Ascending aorta (tissue), 2 donors: ENCODE measurements around the gene HGF. TPM values are rescaled to one million over a fixed set of nuclear protein-coding genes. Genes with fewer than 3 reads are reported as not detected.

Source experiments
- DNase-seq, 2 donors: peaks; one replicate each; pipeline ENCODE4 v3.0.0-alpha.2; 2019; ENCODE audit warnings: low spot score in 2 of 2
- H3K27ac ChIP-seq, 2 donors: fragments of 200-600 bp; sonication (generic); one replicate each; pipeline ENCODE4 v1.5.1; 2016 to 2017; ENCODE audit warnings: mild to moderate bottlenecking in 1 of 2
- H3K27me3 ChIP-seq: fragments of 200-600 bp; sonication (generic); one replicate; pipeline ENCODE4 v1.5.1; 2017
- H3K36me3 ChIP-seq, 2 donors: fragments of 200-600 bp; sonication (generic); one replicate each; pipeline ENCODE4 v1.5.1; 2016
- H3K4me1 ChIP-seq, 2 donors: fragments of 200-600 bp; sonication (generic); one replicate each; pipeline ENCODE4 v1.5.1; 2016 to 2017; ENCODE audit warnings: mild to moderate bottlenecking in 1 of 2
- H3K4me3 ChIP-seq, 2 donors: fragments of 200-600 bp; sonication (generic); one replicate each; pipeline ENCODE4 v1.5.1; 2016 to 2017; ENCODE audit warnings: mild to moderate bottlenecking in 1 of 2
- H3K9me3 ChIP-seq, 2 donors: fragments of 200-600 bp; sonication (generic); one replicate each; pipeline ENCODE4 v1.5.1; 2016
- intact Hi-C: fragments of 100-400 bp; cut with DNase I; formaldehyde crosslinking; loops from one replicate; pipeline ENCODE4 v1.15.1; 2023
- total RNA-seq: library from RNA; depleted of rRNA; stranded (reverse); fragments of >200 nt; gene quantifications from one replicate; pipeline ENCODE4 v1.1.0, GENCODE V29; 2016
- TF ChIP-seq, protein P1 (sequence below), 3 experiments: fragments of 200-600 bp in 2 of 3; fragments of 450-650 bp in 1 of 3; sonication (generic) in 2 of 3; IDR thresholded peaks; one replicate each; pipeline ENCODE4 v1.5.1; 2016 to 2019; ENCODE audit warnings: antibody characterized with exemption in 3 of 3, mild to moderate bottlenecking in 1 of 3, moderate library complexity in 1 of 3

The HGF gene
- total RNA-seq, 1 donor from 2014 or later = 11.7 TPM

DNA sequence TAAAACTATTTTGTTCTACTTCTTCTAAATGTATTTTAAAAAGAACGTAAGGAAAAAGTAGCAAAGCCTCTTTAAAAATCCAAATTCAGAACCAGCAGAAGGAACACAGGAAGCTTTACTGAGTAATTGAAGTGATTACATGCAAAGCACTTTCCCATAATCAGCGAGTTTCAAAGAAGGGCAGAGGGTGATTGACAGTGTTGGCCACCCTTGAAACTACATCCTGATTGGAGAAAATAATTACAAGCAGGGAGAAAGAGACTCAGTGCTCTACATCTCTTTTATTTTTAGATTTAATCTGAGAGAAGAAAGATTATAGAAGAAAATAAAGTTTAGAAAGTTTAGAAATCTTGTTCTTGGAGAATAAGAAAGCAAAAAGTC lies 20.3 kb upstream of the HGF start:
- H3K36me3 ChIP-seq = no peaks in the 10 kb centered on the region
- H3K27me3 ChIP-seq = no peaks in the 10 kb centered on the region
- no peak overlapping the region for H3K4me3 ChIP-seq
- peaks cover 0 to 10% of the 10 kb centered on the region in 2 donors for H3K4me1 ChIP-seq
- no peak for DNase-seq
- peak overlapping the region in 1 of 2 donors; percentile 12 for H3K27ac ChIP-seq
- TF ChIP-seq, protein P1, sequence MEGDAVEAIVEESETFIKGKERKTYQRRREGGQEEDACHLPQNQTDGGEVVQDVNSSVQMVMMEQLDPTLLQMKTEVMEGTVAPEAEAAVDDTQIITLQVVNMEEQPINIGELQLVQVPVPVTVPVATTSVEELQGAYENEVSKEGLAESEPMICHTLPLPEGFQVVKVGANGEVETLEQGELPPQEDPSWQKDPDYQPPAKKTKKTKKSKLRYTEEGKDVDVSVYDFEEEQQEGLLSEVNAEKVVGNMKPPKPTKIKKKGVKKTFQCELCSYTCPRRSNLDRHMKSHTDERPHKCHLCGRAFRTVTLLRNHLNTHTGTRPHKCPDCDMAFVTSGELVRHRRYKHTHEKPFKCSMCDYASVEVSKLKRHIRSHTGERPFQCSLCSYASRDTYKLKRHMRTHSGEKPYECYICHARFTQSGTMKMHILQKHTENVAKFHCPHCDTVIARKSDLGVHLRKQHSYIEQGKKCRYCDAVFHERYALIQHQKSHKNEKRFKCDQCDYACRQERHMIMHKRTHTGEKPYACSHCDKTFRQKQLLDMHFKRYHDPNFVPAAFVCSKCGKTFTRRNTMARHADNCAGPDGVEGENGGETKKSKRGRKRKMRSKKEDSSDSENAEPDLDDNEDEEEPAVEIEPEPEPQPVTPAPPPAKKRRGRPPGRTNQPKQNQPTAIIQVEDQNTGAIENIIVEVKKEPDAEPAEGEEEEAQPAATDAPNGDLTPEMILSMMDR (IDR thresholded peaks at IDR 0.05) = no peak
- no peaks in the 10 kb centered on the region for H3K9me3 ChIP-seq
- intact Hi-C loops = no loop called here

- H3K4me3 ChIP-seq = no peak overlapping the region
- DNase-seq = no peak
- H3K9me3 ChIP-seq = no peaks in the 10 kb centered on the region
- H3K36me3 ChIP-seq = no peaks in the 10 kb centered on the region
- peak overlapping the region in 1 of 2 donors; percentile 12 for H3K27ac ChIP-seq
- H3K4me1 ChIP-seq = peaks cover 0 to 10% of the 10 kb centered on the region in 2 donors
- H3K27me3 ChIP-seq = no peaks in the 10 kb centered on the region
- intact Hi-C loops = no loop called here
- TF ChIP-seq, protein P1 (IDR thresholded peaks at IDR 0.05) = no peak
Observed at GRCh38 chr7:81789406-81790119, 19.7 kb upstream of the HGF start.

GRCh38 chr7:81788246-81788645 lies 18.4 kb upstream of the HGF start:
- Histone ChIP-seq H3K27me3 (no peaks in the 10 kb centered on the region), H3K4me1 (peaks cover 0 to 10% of the 10 kb centered on the region in 2 donors), H3K9me3 (no peaks in the 10 kb centered on the region), H3K27ac (no peak overlapping the region), H3K36me3 (no peaks in the 10 kb centered on the region), H3K4me3 (no peak overlapping the region)
- intact Hi-C loops = no loop called here
- TF ChIP-seq, protein P1 (IDR thresholded peaks at IDR 0.05) = no peak
- no peak for DNase-seq

DNA sequence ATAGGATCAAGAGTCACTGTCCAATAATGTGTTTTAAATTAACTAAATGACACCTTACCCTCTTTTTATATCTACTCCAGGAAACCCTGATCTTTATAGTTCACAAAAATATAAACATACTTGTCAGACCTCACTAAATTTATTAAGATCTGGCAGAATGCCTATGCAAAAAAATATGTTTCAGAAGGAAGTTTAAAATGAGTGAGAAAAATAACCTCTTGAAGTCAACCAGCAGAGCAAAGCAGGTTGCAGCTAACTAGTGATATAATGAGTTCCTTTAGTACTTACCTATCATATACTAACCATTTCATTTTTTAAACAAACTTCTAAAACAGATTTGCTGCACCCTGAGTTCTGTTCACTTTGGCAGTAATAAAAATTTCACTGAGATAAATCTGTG lies 14.0 kb upstream of the HGF start:
- Histone ChIP-seq H3K27ac (no peak overlapping the region), H3K4me1 (no peaks in the 10 kb centered on the region), H3K36me3 (no peaks in the 10 kb centered on the region), H3K4me3 (no peak overlapping the region), H3K9me3 (no peaks in the 10 kb centered on the region), H3K27me3 (no peaks in the 10 kb centered on the region)
- TF ChIP-seq, protein P1 (IDR thresholded peaks at IDR 0.05) = no peak
- intact Hi-C loops = no loop called here
- DNase-seq = no peak

DNA sequence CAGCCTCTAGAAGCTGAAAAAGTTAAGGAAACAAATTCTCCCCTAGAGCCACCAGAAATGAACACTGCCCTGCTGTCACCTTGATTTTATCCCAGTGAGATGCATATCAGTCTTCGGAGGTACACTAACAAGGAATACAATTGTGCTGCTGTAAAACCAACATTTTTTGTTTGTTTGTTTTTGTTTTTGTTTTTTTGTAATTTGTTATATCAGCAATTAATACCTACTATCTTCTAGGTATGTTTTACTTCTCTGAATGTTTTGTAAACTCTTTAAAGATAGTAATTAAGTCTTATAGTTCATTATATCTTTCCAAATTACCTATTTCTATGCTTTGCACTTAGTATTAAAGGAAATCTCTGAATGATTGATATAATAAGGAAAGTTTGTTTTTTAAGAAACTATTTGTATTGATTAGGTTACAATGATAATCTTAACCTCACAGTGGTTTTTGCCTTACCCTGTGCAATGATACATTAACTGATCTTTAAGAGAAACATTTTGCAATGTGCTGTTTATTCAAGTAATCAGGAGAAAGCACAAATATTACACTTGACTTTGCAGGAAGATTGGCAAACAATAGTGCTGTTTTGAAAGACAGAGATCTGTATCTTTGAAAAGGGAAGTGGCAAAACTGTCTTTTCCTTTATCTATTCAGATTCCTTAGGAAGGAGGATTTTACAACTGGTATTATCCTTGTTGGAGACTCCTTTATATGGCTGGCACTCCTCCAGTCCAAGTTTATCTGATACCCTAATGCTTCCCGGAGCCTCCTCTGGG lies 11.3 kb upstream of the HGF start:
- TF ChIP-seq, protein P1 (IDR thresholded peaks at IDR 0.05) = no peak
- Histone ChIP-seq H3K4me3 (no peak overlapping the region), H3K36me3 (no peaks in the 10 kb centered on the region), H3K4me1 (no peaks in the 10 kb centered on the region), H3K27me3 (no peaks in the 10 kb centered on the region), H3K27ac (no peak overlapping the region), H3K9me3 (no peaks in the 10 kb centered on the region)
- intact Hi-C loops = no loop called here
- DNase-seq = no peak
